T-helper 1 cell treated with Interleukin-12 subunit alpha and Interleukin-12 subunit beta and Interleukin-4 antibody, amounts not matched to agents 30 μg/mL and 1 μg/mL, for 36 hours (primary cell): ENCODE data around the gene SLC30A7.
"Not testable (repeated sequence)": the region's sequence is repeated elsewhere in the genome, so short reads cannot be mapped to it uniquely, and the experiment has no call there.

Experiments used
- H3K27ac Mint-ChIP-seq: one replicate; pipeline ENCODE4 v1.8.0; 2021; ENCODE audit warnings: mild to moderate bottlenecking, mixed read lengths
- H3K27me3 Mint-ChIP-seq: one replicate; pipeline ENCODE4 v1.8.0; 2021; ENCODE audit warnings: low read depth, mixed read lengths
- H3K36me3 Mint-ChIP-seq: one replicate; pipeline ENCODE4 v1.8.0; 2021; ENCODE audit warnings: low read depth, mixed read lengths
- H3K4me1 Mint-ChIP-seq: one replicate; pipeline ENCODE4 v1.8.0; 2021; ENCODE audit warnings: low read depth, mixed read lengths
- H3K4me3 Mint-ChIP-seq: one replicate; pipeline ENCODE4 v1.8.0; 2021; ENCODE audit warnings: mild to moderate bottlenecking, moderate library complexity, mixed read lengths
- H3K9me3 Mint-ChIP-seq: one replicate; pipeline ENCODE4 v1.8.0; 2021; ENCODE audit warnings: mixed read lengths

Gene SLC30A7

GRCh38 chr1:100941098-100941527 lies 45.2 kb downstream of the SLC30A7 start:
- peak overlapping the region; percentile 96 for H3K27ac Mint-ChIP-seq
- H3K36me3 Mint-ChIP-seq: peaks cover 80% of the 10 kb centered on the region
- peak overlapping the region; percentile 55 for H3K4me3 Mint-ChIP-seq
- peaks cover 22% of the 10 kb centered on the region for H3K9me3 Mint-ChIP-seq
- peaks cover 3% of the 10 kb centered on the region for H3K27me3 Mint-ChIP-seq
- peaks cover 37% of the 10 kb centered on the region for H3K4me1 Mint-ChIP-seq

GRCh38 chr1:100941580-100942216 lies 45.8 kb downstream of the SLC30A7 start:
- peaks cover 80% of the 10 kb centered on the region for H3K36me3 Mint-ChIP-seq
- H3K9me3 Mint-ChIP-seq: peaks cover 28% of the 10 kb centered on the region
- peak overlapping the region; percentile 62 for H3K4me3 Mint-ChIP-seq
- H3K27ac Mint-ChIP-seq: peak overlapping the region; percentile 96
- peaks cover 3% of the 10 kb centered on the region for H3K27me3 Mint-ChIP-seq
- peaks cover 34% of the 10 kb centered on the region for H3K4me1 Mint-ChIP-seq

GRCh38 chr1:100942304-100943046 lies 46.6 kb downstream of the SLC30A7 start:
- H3K27me3 Mint-ChIP-seq: peaks cover 3% of the 10 kb centered on the region
- peaks cover 39% of the 10 kb centered on the region for H3K4me1 Mint-ChIP-seq
- peaks cover 81% of the 10 kb centered on the region for H3K36me3 Mint-ChIP-seq
- peak overlapping the region; percentile 62 for H3K4me3 Mint-ChIP-seq
- peak overlapping the region; percentile 96 for H3K27ac Mint-ChIP-seq
- H3K9me3 Mint-ChIP-seq: peaks cover 36% of the 10 kb centered on the region

GRCh38 chr1:100943533-100943932 lies 47.6 kb downstream of the SLC30A7 start:
- Mint-ChIP-seq H3K36me3 (peaks cover 82% of the 10 kb centered on the region), H3K9me3 (peaks cover 46% of the 10 kb centered on the region), H3K4me3 (no peak overlapping the region), H3K4me1 (peaks cover 45% of the 10 kb centered on the region), H3K27ac (no peak overlapping the region), H3K27me3 (peaks cover 3% of the 10 kb centered on the region)

GRCh38 chr1:100946064-100946463 lies 50.2 kb downstream of the SLC30A7 start:
- H3K27ac Mint-ChIP-seq, H3K27me3 Mint-ChIP-seq, H3K4me3 Mint-ChIP-seq: not testable (repeated sequence)
- H3K4me1 Mint-ChIP-seq: peaks cover 54% of the 10 kb centered on the region
- H3K9me3 Mint-ChIP-seq: peaks cover 62% of the 10 kb centered on the region
- H3K36me3 Mint-ChIP-seq: peaks cover 88% of the 10 kb centered on the region

- not testable (repeated sequence) for H3K4me3 Mint-ChIP-seq, H3K27ac Mint-ChIP-seq, H3K27me3 Mint-ChIP-seq
- Mint-ChIP-seq H3K4me1 (peaks cover 43% of the 10 kb centered on the region), H3K36me3 (peaks cover 88% of the 10 kb centered on the region), H3K9me3 (peaks cover 76% of the 10 kb centered on the region)
These were observed 51.9 kb downstream of the SLC30A7 start for GRCh38 chr1:100947816-100948215.

- peak overlapping the region; percentile 87 for H3K27ac Mint-ChIP-seq
- H3K9me3 Mint-ChIP-seq: peaks cover 84% of the 10 kb centered on the region
- not testable (repeated sequence) for H3K27me3 Mint-ChIP-seq
- peak overlapping the region; percentile 63 for H3K4me3 Mint-ChIP-seq
- peaks cover 89% of the 10 kb centered on the region for H3K36me3 Mint-ChIP-seq
- peaks cover 42% of the 10 kb centered on the region for H3K4me1 Mint-ChIP-seq
These were observed 53.0 kb downstream of the SLC30A7 start for GRCh38 chr1:100948721-100949405.

- peaks cover 84% of the 10 kb centered on the region for H3K9me3 Mint-ChIP-seq
- peaks cover 42% of the 10 kb centered on the region for H3K4me1 Mint-ChIP-seq
- not testable (repeated sequence) for H3K27me3 Mint-ChIP-seq
- peak overlapping the region; percentile 87 for H3K27ac Mint-ChIP-seq
- H3K36me3 Mint-ChIP-seq: peaks cover 90% of the 10 kb centered on the region
- peak overlapping the region; percentile 63 for H3K4me3 Mint-ChIP-seq
These were observed 53.7 kb downstream of the SLC30A7 start for GRCh38 chr1:100949515-100950158.

GRCh38 chr1:100950337-100950736 lies 54.4 kb downstream of the SLC30A7 start:
- H3K36me3 Mint-ChIP-seq: peaks cover 84% of the 10 kb centered on the region
- H3K9me3 Mint-ChIP-seq: peaks cover 77% of the 10 kb centered on the region
- peak overlapping the region; percentile 8 for H3K4me3 Mint-ChIP-seq
- H3K27ac Mint-ChIP-seq: no peak overlapping the region
- H3K27me3 Mint-ChIP-seq: no peaks in the 10 kb centered on the region
- H3K4me1 Mint-ChIP-seq: peaks cover 40% of the 10 kb centered on the region

GRCh38 chr1:100950781-100951180 lies 54.9 kb downstream of the SLC30A7 start:
- Mint-ChIP-seq H3K4me1 (peaks cover 40% of the 10 kb centered on the region), H3K27ac (no peak overlapping the region), H3K9me3 (peaks cover 73% of the 10 kb centered on the region), H3K36me3 (peaks cover 81% of the 10 kb centered on the region), H3K27me3 (no peaks in the 10 kb centered on the region), H3K4me3 (no peak overlapping the region)

GRCh38 chr1:100952104-100952745 lies 56.3 kb downstream of the SLC30A7 start:
- Mint-ChIP-seq H3K4me1 (peaks cover 39% of the 10 kb centered on the region), H3K27me3 (no peaks in the 10 kb centered on the region), H3K4me3 (no peak overlapping the region), H3K9me3 (peaks cover 59% of the 10 kb centered on the region), H3K36me3 (peaks cover 68% of the 10 kb centered on the region), H3K27ac (no peak overlapping the region)

GRCh38 chr1:100952970-100953369 lies 57.1 kb downstream of the SLC30A7 start:
- not testable (repeated sequence) for H3K27ac Mint-ChIP-seq, H3K27me3 Mint-ChIP-seq, H3K4me3 Mint-ChIP-seq
- peaks cover 34% of the 10 kb centered on the region for H3K4me1 Mint-ChIP-seq
- H3K9me3 Mint-ChIP-seq: peaks cover 52% of the 10 kb centered on the region
- H3K36me3 Mint-ChIP-seq: peaks cover 62% of the 10 kb centered on the region

- Mint-ChIP-seq H3K4me3 (no peak overlapping the region), H3K9me3 (peaks cover 40% of the 10 kb centered on the region), H3K27ac (no peak overlapping the region), H3K36me3 (peaks cover 53% of the 10 kb centered on the region), H3K4me1 (peaks cover 28% of the 10 kb centered on the region), H3K27me3 (no peaks in the 10 kb centered on the region)
These were observed 58.3 kb downstream of the SLC30A7 start for GRCh38 chr1:100953960-100954730.
